ENCODE data around the gene GPC6.

GRCh38 chr13:93784191-93784590 lies 557.6 kb downstream of the GPC6 start:
- TF ChIP-seq SUZ12 (IDR thresholded peaks at IDR 0.05), result no peak
- no peak for TF ChIP-seq HDGF (IDR thresholded peaks at IDR 0.05; ENCODE audit: borderline replicate concordance)
- TF ChIP-seq, protein P1, sequence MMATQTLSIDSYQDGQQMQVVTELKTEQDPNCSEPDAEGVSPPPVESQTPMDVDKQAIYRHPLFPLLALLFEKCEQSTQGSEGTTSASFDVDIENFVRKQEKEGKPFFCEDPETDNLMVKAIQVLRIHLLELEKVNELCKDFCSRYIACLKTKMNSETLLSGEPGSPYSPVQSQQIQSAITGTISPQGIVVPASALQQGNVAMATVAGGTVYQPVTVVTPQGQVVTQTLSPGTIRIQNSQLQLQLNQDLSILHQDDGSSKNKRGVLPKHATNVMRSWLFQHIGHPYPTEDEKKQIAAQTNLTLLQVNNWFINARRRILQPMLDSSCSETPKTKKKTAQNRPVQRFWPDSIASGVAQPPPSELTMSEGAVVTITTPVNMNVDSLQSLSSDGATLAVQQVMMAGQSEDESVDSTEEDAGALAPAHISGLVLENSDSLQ (IDR thresholded peaks at IDR 0.05), result 0 out of 2 replicates have a peak, but pooled peaks have one; percentile 40
- TF ChIP-seq ELF4 (IDR thresholded peaks at IDR 0.05), result no peak
- no peak for TF ChIP-seq ZNF384 (IDR thresholded peaks at IDR 0.05)
- TF ChIP-seq BHLHE40 (IDR thresholded peaks at IDR 0.05; ENCODE audit: borderline replicate concordance), result no peak
- no peak for TF ChIP-seq FOXK2 (IDR thresholded peaks at IDR 0.05)
- TF ChIP-seq FOXA1 (IDR thresholded peaks at IDR 0.05), result no peak
- TF ChIP-seq LEF1 (IDR thresholded peaks at IDR 0.05; ENCODE audit: borderline replicate concordance), result no peak
- TF ChIP-seq FOXM1 (IDR thresholded peaks at IDR 0.05; ENCODE audit: borderline replicate concordance), result no peak
- TF ChIP-seq L3MBTL2 (conservative IDR thresholded peaks at IDR 0.05), result no peak
- no peak for TF ChIP-seq NFRKB (IDR thresholded peaks at IDR 0.05)
- TF ChIP-seq SP1 (IDR thresholded peaks at IDR 0.05), result no peak
